HCT116 (cell line): ENCODE data around the gene SEMA3G. TPM values are rescaled to one million over a fixed set of nuclear protein-coding genes. Genes with fewer than 3 reads are reported as not detected.

Source experiments
- ATAC-seq: fragments of 200-7000 bp; cut with Tn5 transposase; 2 replicates; pipeline ENCODE4 v1.9.1; 2020; ENCODE audit warnings: mild to moderate bottlenecking, moderate library complexity
- BruUV-seq: library from RNA; stranded (reverse); fragments of 400-500 nt; replicated peaks from 2 replicates; lab custom pipeline; 2021; lab: Mats Ljungman, UMichigan
- CTCF ChIA-PET: fragments of 300-600 bp; sonication (Branson Sonifier 250); formaldehyde crosslinking; loops from one replicate; lab custom pipeline; 2021; ENCODE audit warnings: antibody characterized with exemption; lab: Charles Lee
- POLR2A ChIA-PET: fragments of 300-600, 350-600 bp; sonication (Branson Sonifier 250); formaldehyde crosslinking; loops from one replicate; lab custom pipeline; 2021; ENCODE audit warnings: antibody characterized with exemption; lab: Charles Lee
- RAD21 ChIA-PET, 2 experiments: fragments of 300-600 bp; sonication (Branson Sonifier 250); formaldehyde crosslinking; loops; one replicate each; lab custom pipeline; 2023; ENCODE audit warnings: low total read pairs in 2 of 2; ENCODE audit not compliant: uncharacterized antibody in 2 of 2, unreplicated experiment in 2 of 2, low non-redundant PET in 1 of 2; lab: Charles Lee
- DNase-seq: peaks from one replicate; pipeline ENCODE4 v3.0.0-alpha.2; 2010; ENCODE audit warnings: low read depth, low spot score
- H2AFZ ChIP-seq: fragments of 200-600 bp; shearing (Covaris generic), sonication (generic); 2 replicates; pipeline ENCODE4 v1.6.1; 2017; ENCODE audit warnings: low read depth, mixed run types, mixed read lengths, antibody characterized with exemption, low read length; ENCODE audit not compliant: poor library complexity, severe bottlenecking
- H3K27ac ChIP-seq: 2 replicates; pipeline ENCODE4 v1.5.1; 2012; ENCODE audit warnings: low read depth, low read length
- H3K27me3 ChIP-seq: fragments of 200-600 bp; sonication (generic); 2 replicates; pipeline ENCODE4 v1.6.1; 2016; ENCODE audit warnings: mixed run types, low read length, mixed read lengths; ENCODE audit not compliant: insufficient read depth
- H3K36me3 ChIP-seq, 2 experiments: fragments of 200-500 bp in 1 of 2; fragments of 200-600 bp in 1 of 2; sonication (Bioruptor generic) in 1 of 2; sonication (generic) in 1 of 2; 2 replicates each; pipeline versions ENCODE4 v1.5.1 to v1.6.1; 2014 to 2016; ENCODE audit warnings: low read length in 2 of 2, inconsistent platforms in 1 of 2, mixed read lengths in 1 of 2, mixed run types in 1 of 2; ENCODE audit not compliant: insufficient read depth in 2 of 2, control insufficient read depth in 1 of 2
- H3K4me1 ChIP-seq, 2 experiments: fragments of 200-600 bp in 1 of 2; sonication (generic) in 1 of 2; 2 replicates each; pipeline versions ENCODE4 v1.5.1 to v1.6.1; 2012 to 2017; ENCODE audit warnings: low read length in 2 of 2, inconsistent platforms in 1 of 2, mild to moderate bottlenecking in 1 of 2, mixed read lengths in 1 of 2, mixed run types in 1 of 2, moderate library complexity in 1 of 2; ENCODE audit not compliant: insufficient read depth in 2 of 2, control insufficient read depth in 1 of 2
- H3K4me2 ChIP-seq: fragments of 200-600 bp; sonication (generic); 2 replicates; pipeline ENCODE4 v1.6.1; 2017; ENCODE audit warnings: mixed run types, low read length, mixed read lengths
- H3K4me3 ChIP-seq, 2 experiments: fragments of 200-600 bp in 1 of 2; sonication (generic) in 1 of 2; replicated peaks in 1 of 2; 2 replicates each; pipeline ENCODE4 v1.5.1; 2011 to 2016; ENCODE audit warnings: low read length in 2 of 2, control low read depth in 1 of 2, low read depth in 1 of 2, mild to moderate bottlenecking in 1 of 2, mixed read lengths in 1 of 2, mixed run types in 1 of 2
- H3K79me2 ChIP-seq: fragments of 200-600 bp; sonication (generic); 2 replicates; pipeline ENCODE4 v1.6.1; 2017; ENCODE audit warnings: mild to moderate bottlenecking, mixed run types, low read length, moderate library complexity, mixed read lengths; ENCODE audit not compliant: insufficient read depth
- H3K9ac ChIP-seq: fragments of 200-600 bp; sonication (generic); 2 replicates; pipeline ENCODE4 v1.6.1; 2016; ENCODE audit warnings: low read length, mixed read lengths
- H3K9me2 ChIP-seq: fragments of 200-600 bp; sonication (generic), shearing (Covaris generic); 2 replicates; pipeline ENCODE4 v1.6.1; 2017; ENCODE audit warnings: mixed run types, mild to moderate bottlenecking, moderate library complexity; ENCODE audit not compliant: insufficient read depth
- H3K9me3 ChIP-seq, 2 experiments: fragments of 200-500 bp in 1 of 2; fragments of 200-600 bp in 1 of 2; sonication (Bioruptor generic) in 1 of 2; sonication (generic) in 1 of 2; 2 replicates each; pipeline ENCODE4 v1.6.1; 2014 to 2017; ENCODE audit warnings: low read length in 2 of 2, mixed read lengths in 2 of 2, inconsistent platforms in 1 of 2, low read depth in 1 of 2, mild to moderate bottlenecking in 1 of 2, mixed run types in 1 of 2, moderate library complexity in 1 of 2; ENCODE audit not compliant: control insufficient read depth in 1 of 2, insufficient read depth in 1 of 2
- H4K20me1 ChIP-seq: fragments of 200-600 bp; sonication (generic), shearing (Covaris generic); 2 replicates; pipeline ENCODE4 v1.6.1; 2017; ENCODE audit warnings: mixed run types, mild to moderate bottlenecking, moderate library complexity; ENCODE audit not compliant: insufficient read depth
- ATF3 ChIP-seq: IDR thresholded peaks from 2 replicates; pipeline ENCODE4 v1.6.1; 2012
- CTCF ChIP-seq, 3 experiments: fragments of 200-600 bp in 1 of 3; sonication (generic) in 1 of 3; IDR thresholded peaks in 2 of 3; conservative IDR thresholded peaks in 1 of 3; 2 replicates each; pipeline ENCODE4 v1.5.1; 2012 to 2017; ENCODE audit warnings: low read depth in 2 of 3, low read length in 2 of 3, antibody characterized with exemption in 1 of 3, borderline replicate concordance in 1 of 3, control low read depth in 1 of 3, mild to moderate bottlenecking in 1 of 3, mixed read lengths in 1 of 3, mixed run types in 1 of 3, moderate library complexity in 1 of 3; ENCODE audit not compliant: insufficient read depth in 1 of 3
- ELF1 ChIP-seq: IDR thresholded peaks from 2 replicates; pipeline ENCODE4 v1.6.1; 2012; ENCODE audit warnings: low read depth, borderline replicate concordance
- EZH2phosphoT487 ChIP-seq: fragments of 200-600 bp; IDR thresholded peaks from 2 replicates; pipeline ENCODE4 v1.6.1; 2018; ENCODE audit warnings: antibody characterized with exemption, borderline replicate concordance
- FOSL1 ChIP-seq: IDR thresholded peaks from 2 replicates; pipeline ENCODE4 v1.6.1; 2012; ENCODE audit warnings: low read depth
- JUND ChIP-seq: IDR thresholded peaks from 2 replicates; pipeline ENCODE4 v1.6.1; 2012
- MAX ChIP-seq: IDR thresholded peaks from 2 replicates; pipeline ENCODE4 v1.6.1; 2012
- POLR2A ChIP-seq: IDR thresholded peaks from 2 replicates; pipeline ENCODE4 v1.7.0; 2011; ENCODE audit warnings: borderline replicate concordance; ENCODE audit not compliant: insufficient read depth, insufficient read length; ENCODE audit errors: extremely low read depth
- POLR2AphosphoS5 ChIP-seq: IDR thresholded peaks from 2 replicates; pipeline ENCODE4 v1.6.1; 2011; ENCODE audit warnings: mild to moderate bottlenecking, low read depth, low read length, moderate library complexity
- RAD21 ChIP-seq: IDR thresholded peaks from 2 replicates; pipeline ENCODE4 v1.6.1; 2012; ENCODE audit warnings: low read depth, mild to moderate bottlenecking
- REST ChIP-seq: IDR thresholded peaks from 2 replicates; pipeline ENCODE4 v1.6.1; 2012; ENCODE audit warnings: low read depth
- SIN3A ChIP-seq: IDR thresholded peaks from 2 replicates; pipeline ENCODE4 v1.6.1; 2012; ENCODE audit warnings: low read depth
- SRF ChIP-seq: IDR thresholded peaks from 2 replicates; pipeline ENCODE4 v1.6.1; 2012; ENCODE audit warnings: low read depth
- TCF7L2 ChIP-seq: IDR thresholded peaks from 2 replicates; pipeline ENCODE4 v1.7.0; 2011; ENCODE audit warnings: borderline replicate concordance, inconsistent platforms; ENCODE audit not compliant: insufficient read depth, insufficient read length; ENCODE audit errors: extremely low read depth
- YY1 ChIP-seq: IDR thresholded peaks from 2 replicates; pipeline ENCODE4 v1.6.1; 2011; ENCODE audit warnings: low read length, low read depth, moderate library complexity, mild to moderate bottlenecking; ENCODE audit not compliant: insufficient replicate concordance; ENCODE audit errors: extremely low read depth
- ZBTB33 ChIP-seq: IDR thresholded peaks from 2 replicates; pipeline ENCODE4 v1.6.1; 2011; ENCODE audit warnings: mild to moderate bottlenecking, low read length, moderate library complexity; ENCODE audit not compliant: insufficient replicate concordance; ENCODE audit errors: extremely low read depth
- ZFX ChIP-seq: fragments of 450-650 bp; IDR thresholded peaks from 2 replicates; pipeline ENCODE4 v1.6.1; 2017
- ZNF274 ChIP-seq: fragments of 200-500 bp; sonication (Bioruptor generic); IDR thresholded peaks from 2 replicates; pipeline ENCODE4 v1.6.1; 2014; ENCODE audit warnings: mild to moderate bottlenecking, low read depth, low read length, inconsistent platforms
- intact Hi-C: fragments of 100-400 bp; cut with micrococcal nuclease; formaldehyde crosslinking; loops from 2 replicates; pipeline ENCODE4 v1.10.0; 2022
- total RNA-seq: library from RNA; stranded (reverse); gene quantifications from one replicate; pipeline ENCODE4 v1.2.1, GENCODE V29; 2021; ENCODE audit not compliant: unreplicated experiment

The SEMA3G gene
- total RNA-seq, 1 experiment from 2014 or later: 4.2 TPM

- Histone ChIP-seq H3K4me2 (no peak overlapping the region), H3K27me3 (no peaks in the 10 kb centered on the region), H2AFZ (no peak overlapping the region), H3K36me3 (no peaks in the 10 kb centered on the region), H3K79me2 (no peaks in the 10 kb centered on the region), H3K27ac (peak overlapping the region; percentile 9; the same call in 1 of the 2 replicates), H3K4me1 (peaks cover 6 to 11% of the 10 kb centered on the region in 2 experiments; a peak in 3 of 4 replicates), H3K4me3 (no peak overlapping the region), H3K9me3 (no peaks in the 10 kb centered on the region), H4K20me1 (no peaks in the 10 kb centered on the region), H3K9me2 (no peaks in the 10 kb centered on the region), H3K9ac (no peak overlapping the region)
- intact Hi-C loops: no loop called here
- no TSS peak for BruUV-seq
- DNase-seq (no peak), ATAC-seq (no peak)
- no peak for TF ChIP-seq TCF7L2
- TF ChIP-seq ZNF274: no peak
- TF ChIP-seq POLR2AphosphoS5: no peak
- no peak for TF ChIP-seq RAD21
- no peak for TF ChIP-seq SRF
- TF ChIP-seq EZH2phosphoT487: no peak
- no peak for TF ChIP-seq ELF1
- TF ChIP-seq SIN3A: no peak
- TF ChIP-seq REST: no peak
- TF ChIP-seq CTCF (IDR thresholded peaks at IDR 0.05 in 2 of 3, conservative IDR thresholded peaks at IDR 0.05 in 1 of 3; ENCODE audit: borderline replicate concordance in 1 of 3, insufficient read depth in 1 of 3, low read depth in 2 of 3, low read length in 2 of 3): no peak
- TF ChIP-seq YY1: no peak
- no peak for TF ChIP-seq MAX
- no peak for TF ChIP-seq POLR2A
- TF ChIP-seq FOSL1: no peak
- no peak for TF ChIP-seq ZFX
- TF ChIP-seq JUND: no peak
- TF ChIP-seq ZBTB33: no peak
- no peak for TF ChIP-seq ATF3
- RAD21 ChIA-PET: interaction anchor here in 1 of 2 experiments (0.9 kb wide), 1 partner anchor 45 kb away, joined by 3 read pairs; no protein-coding TSS in a partner anchor
- CTCF ChIA-PET: interaction anchor here (1.0 to 2.7 kb wide), 9 partner anchors 10 to 164 kb away, joined by 3 to 18 read pairs (median 4); no protein-coding TSS in a partner anchor
- POLR2A ChIA-PET: interaction anchor here (1.1 kb wide), 1 partner anchor 388 kb away, joined by 3 read pairs; the partner anchor contains the start of gene RPL29
These were observed 60.7 kb downstream of the SEMA3G start for GRCh38 chr3:52384019-52384761.
